ENCODE results near the gene MYMX.

MYMX gene

DNA sequence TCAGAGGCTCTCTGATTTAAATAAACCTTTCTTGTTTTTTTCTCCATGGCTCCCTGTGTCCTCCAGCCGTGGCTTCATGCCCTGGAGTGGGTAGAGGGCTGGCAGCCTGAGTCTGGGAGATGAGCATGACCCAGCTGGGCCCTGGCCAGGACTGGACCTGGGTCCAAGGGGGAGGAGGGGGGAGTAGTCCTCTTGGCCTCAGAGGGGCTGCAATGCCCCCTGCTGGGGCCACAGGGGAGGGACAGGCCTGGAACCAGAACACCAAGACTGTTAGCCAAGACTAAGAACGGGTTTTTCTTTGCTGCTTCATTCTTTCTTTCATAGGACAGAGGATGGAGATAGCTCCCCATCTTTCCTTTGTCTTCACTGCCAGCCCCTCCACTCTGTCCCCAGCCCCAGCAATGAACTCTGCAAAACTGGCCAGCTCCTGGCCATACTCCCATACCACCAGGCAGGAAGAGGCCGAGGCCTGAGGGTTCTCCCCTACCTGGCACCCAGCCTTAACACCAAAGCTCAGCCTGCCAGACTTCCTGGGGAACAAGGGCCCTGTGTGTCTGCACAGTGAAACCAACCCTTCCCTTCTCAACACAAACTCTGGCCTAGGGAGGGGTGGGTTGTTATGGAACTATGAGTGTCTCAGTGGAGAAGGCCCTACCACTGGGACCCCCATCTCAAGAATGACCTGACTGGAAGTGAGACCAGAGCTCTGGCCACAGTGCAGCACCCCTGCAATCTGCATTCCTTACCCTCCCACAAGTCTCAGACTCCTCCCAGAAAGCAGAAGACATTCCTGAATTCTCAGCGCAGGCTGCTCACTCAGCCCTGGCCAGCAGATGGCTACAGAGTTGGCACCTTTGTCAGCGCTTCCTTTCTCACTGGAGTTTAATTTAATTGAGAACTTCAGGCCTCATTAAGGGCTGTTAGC, 17.6 kb downstream of the MYMX start:
- DNase-seq: no peak

DNA sequence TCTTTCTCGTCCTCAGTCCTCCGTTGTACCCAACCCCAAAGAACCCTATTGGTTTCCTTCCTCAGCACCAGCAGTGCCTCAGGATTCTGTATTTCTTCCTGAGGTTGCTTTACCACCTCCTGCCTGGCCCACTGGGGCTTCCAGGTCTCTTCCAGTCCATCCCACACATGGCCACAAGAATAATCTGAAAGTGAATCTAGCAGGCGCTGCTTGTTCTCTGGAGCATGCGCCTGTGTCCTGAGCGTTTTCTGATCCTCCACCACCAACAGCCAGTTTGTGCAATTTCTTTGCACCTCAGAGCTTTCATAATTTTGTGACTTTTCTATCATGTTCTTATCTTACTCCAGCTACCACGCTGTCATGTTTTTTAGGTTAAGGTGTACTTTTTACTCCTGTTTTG, 18.5 kb downstream of the MYMX start:
- no peak for DNase-seq

- DNase-seq: no peak
Observed at GRCh38 chr6:44235891-44236516, 19.3 kb downstream of the MYMX start.

DNA sequence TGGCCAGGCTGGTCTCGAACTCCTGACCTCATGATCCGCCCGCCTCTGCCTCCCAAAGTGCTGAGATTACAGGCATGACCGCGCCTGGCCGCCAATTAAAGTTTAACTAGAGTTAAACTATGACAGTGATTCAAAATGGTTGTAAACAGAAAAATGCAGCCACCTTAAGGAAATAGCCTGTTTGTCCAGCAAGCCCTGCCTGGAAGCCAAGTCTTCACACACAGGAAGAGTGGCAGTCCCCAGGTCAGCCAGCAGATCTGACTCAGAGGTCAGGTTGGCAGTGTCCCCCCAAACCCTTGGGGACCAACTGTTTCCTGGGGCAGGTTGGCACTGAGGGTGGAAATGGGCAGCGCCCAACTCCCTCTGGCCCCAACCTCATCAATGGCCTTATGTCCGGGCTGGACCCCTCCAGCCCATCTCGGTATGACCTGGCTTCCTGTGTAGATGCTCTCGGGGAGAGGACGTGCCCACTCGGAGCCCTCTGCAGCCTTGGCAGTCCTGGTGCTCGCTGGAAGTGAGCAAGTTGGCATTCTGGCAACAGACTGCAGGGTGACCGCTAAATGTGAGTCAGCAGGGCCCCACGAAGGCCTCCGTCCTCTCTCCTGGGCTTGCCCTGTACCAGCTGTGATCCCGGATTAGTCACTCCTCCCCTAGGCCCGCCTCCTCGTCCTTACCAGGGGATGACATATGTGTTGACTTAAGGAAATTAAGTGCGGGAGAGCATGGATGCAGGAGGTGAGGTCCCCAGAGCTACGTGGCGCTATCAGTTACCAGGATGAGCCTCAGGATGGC, 20.5 kb downstream of the MYMX start:
- peak; percentile 83 for DNase-seq

DNA sequence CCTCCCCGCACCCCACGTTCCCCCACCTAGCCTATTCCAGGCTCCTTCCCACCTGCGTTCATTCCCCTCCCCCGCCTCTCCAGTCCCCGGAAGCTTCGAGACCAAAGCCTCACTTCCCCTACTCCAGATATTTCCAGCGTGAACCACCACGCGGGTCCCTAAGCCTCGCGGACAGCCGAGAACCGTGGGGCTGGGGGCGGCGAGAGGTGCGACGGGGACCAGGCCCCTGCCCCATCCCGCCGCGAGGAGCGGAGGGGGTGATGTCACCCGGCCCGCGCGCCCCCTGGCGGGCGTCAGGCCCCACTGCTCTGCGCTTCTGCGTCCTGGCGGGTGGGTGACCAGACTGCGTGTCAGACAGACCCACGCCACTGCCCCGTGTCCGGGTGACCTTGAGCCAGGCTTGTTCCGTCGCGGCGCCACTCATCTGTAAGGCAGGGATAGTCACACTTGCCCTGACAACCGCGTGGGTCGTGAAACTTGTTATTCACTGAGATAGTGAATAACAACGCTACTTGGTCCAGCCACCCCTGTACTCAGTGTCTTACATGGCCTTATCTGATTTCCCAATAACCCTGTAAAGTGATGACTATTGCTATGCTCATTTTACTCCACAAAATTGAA, 21.2 kb downstream of the MYMX start:
- DNase-seq: peak; percentile 80

DNA sequence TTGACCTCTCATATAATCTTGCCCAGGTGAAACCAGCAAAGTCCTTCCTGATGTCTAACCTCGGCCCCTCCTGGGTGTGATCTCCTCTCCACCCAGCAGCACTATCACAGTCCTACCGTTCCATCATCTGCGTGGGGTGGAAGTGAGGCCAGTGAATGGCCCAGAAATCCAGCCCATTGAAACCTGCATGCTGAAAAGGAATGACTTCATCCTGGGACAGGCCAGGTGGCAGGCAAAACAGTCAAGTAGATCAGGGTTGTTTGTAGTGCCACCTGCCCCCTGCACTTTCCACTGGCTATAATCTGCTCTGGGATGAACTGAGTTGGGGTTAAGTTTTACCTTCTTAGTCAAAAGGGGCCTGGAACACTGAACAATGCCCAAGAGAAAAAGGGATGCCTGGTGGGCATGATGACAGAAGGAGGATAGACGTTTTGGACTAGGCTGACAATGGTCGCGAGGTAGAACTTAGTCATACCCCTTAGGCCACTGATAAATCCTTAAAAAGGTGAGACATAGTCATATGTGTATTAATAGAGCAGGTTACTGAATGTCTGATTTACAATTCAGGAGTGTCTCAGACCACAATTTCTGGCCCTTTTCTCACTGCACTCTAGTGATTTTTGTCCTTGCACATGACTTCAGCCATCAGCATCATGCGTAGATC, 22.1 kb downstream of the MYMX start:
- no peak for DNase-seq

DNA sequence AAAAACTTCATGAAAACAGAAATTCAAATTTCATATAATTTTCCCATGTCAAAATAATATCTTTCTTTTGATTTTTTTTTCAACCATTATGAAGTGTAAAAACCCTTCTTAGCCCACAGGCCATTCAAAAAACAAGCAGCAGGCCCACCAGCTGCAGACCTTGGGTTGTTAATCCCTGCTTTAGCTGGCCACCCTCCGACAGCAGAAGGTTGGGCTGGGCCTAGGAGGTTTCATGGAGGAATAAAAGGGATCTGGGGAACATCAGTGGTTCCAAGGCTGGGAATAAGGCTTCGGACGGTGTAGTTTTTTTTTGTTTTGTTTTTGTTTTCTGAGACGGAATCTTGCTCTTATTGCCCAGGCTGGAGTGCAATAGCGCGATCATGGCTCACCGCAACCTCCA, 26.6 kb downstream of the MYMX start:
- no peak for DNase-seq

DNA sequence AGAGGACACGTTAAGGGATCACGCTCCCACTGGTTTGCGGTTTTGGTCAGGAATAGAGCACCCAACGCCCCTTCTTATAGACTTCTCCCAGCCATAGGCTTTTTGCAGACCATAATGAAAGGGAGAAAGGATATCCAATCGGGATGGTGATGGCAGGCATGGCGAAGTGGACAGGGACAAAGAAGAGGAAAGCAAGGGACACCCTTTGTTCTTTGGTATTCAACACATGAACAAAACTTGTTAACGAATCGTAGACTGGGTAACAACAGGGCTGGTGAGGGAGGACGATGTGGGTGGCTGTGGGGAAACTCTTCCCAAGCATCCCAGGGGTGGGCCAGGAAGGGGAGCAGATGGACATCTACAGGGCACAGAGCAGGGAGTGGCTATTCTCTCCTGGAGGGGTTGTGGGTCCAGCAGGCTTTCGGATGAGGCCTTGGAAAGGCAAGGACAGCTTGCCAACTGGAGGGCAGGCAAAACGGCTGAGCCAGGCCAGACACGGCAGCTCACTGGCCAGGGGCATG, 28.7 kb downstream of the MYMX start:
- no peak for DNase-seq

- peak; percentile 88 for DNase-seq
Observed at GRCh38 chr6:44245912-44246662, 29.4 kb downstream of the MYMX start.

- peak; percentile 99 for DNase-seq
Observed at GRCh38 chr6:44246663-44247337, 30.1 kb downstream of the MYMX start, which contains the start of gene HSP90AB1. Gene HSP90AB1 (plus strand): TSS chr6:44247101. CDS start chr6:44248630, 1,529 bp downstream.

DNA sequence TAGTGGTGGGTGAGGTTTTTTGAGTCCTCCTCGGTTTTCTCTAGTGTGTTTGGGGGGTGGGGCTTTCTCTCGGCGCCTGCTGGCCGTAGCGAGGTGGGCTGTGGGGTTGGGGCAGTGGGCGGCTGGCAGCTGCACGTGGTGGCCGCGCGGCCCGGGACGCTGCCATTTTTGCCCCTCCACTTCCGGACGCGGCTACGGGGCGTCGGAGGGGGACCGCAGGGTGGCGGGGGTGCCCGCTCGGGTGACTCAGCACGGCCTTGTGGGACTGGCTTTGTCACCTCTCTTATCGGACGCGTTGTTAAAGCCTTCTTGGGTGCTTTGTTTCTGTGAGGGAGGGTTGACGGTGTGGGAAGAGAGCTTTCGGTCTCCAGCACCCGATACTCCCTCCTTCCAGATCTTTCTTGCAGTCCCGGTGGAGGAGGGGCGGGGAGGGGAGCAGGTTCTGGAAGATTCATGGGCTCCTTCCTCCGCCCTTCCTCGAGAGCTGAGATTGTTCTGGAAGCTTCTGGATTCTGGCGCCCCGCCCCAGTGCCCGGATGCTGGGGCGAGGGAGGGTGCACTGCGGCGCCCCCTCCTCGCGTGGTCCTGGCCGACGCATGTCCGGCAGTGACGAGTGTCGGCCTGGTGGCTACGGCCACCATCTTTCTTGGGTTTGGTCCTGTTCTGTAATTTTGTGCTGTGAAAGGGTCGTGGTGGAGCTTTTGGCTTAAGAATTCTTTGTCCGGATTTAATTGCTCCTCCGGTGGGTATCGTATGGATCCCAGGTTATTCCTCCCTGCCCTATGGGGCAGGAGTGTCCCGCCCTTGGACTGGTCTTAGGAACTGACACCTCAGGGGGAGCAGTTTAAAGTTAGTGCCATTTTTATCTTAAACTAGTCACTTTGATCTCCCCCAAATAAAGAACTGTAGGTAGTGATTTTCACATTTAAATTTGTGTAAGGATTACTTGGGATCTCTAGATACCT, 30.9 kb downstream of the MYMX start:
- peak; percentile 89 for DNase-seq

DNA sequence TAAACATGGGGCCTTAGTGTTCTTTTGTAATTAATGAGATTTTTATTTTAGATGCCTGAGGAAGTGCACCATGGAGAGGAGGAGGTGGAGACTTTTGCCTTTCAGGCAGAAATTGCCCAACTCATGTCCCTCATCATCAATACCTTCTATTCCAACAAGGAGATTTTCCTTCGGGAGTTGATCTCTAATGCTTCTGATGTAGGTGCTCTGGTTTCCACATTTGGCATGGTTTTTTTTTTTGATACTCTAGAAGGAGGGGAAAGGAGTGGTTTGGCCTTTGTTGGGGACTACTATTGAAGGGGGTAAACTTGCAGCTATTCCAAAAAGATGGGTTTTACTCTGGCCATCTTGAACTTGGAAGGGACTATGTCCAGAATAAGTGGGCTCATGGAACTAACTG, 31.9 kb downstream of the MYMX start:
- no peak for DNase-seq

DNA sequence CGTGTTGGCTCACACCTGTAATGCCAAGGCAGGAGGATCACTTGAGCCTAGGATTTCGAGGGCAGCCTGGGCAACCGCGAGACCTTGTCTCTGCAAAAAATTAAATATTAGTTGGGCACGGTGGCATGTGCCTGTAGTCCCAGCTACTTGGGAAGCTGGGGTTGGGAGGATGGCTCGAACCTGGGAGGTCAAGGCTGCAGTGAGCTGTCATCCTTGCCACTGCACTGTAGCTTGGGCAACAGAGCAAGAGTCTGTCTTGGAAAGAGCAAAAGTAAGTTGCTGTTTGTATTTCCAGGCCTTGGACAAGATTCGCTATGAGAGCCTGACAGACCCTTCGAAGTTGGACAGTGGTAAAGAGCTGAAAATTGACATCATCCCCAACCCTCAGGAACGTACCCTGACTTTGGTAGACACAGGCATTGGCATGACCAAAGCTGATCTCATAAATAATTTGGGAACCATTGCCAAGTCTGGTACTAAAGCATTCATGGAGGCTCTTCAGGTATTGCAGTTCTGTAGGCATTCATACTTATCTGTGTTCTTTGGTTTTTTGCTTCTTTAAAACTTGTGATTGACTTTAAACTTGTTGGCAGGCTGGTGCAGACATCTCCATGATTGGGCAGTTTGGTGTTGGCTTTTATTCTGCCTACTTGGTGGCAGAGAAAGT, 32.5 kb downstream of the MYMX start:
- no peak for DNase-seq

DNA sequence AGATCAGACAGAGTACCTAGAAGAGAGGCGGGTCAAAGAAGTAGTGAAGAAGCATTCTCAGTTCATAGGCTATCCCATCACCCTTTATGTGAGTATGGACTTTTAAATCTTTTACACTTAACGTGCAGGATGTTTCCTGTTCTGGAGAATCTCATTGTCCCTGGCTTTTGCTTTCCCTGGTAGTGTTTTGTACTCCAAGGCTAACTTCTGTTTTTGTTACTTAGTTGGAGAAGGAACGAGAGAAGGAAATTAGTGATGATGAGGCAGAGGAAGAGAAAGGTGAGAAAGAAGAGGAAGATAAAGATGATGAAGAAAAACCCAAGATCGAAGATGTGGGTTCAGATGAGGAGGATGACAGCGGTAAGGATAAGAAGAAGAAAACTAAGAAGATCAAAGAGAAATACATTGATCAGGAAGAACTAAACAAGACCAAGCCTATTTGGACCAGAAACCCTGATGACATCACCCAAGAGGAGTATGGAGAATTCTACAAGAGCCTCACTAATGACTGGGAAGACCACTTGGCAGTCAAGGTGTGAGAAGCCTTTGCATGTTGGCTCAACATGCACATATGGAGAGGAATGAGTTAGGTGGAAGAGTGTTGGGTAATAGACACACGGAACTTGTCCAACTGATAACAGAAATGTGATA, 33.5 kb downstream of the MYMX start:
- DNase-seq: no peak

DNA sequence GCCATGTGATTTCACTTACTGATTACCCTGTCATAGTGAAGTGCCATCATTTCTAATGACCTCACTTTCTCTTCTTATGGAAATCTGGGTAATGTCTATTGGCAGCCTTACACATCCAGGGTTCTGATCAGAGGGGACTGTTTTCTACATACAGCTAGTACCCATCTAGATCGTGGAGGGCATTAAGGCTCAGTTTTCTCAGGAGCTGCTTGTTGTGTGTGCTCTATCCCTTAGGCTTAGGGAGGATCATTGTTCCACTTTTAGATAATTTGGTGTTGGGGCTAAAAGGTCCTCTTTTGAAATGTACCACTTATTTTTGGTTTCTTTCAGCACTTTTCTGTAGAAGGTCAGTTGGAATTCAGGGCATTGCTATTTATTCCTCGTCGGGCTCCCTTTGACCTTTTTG, 34.0 kb downstream of the MYMX start:
- DNase-seq: no peak

DNA sequence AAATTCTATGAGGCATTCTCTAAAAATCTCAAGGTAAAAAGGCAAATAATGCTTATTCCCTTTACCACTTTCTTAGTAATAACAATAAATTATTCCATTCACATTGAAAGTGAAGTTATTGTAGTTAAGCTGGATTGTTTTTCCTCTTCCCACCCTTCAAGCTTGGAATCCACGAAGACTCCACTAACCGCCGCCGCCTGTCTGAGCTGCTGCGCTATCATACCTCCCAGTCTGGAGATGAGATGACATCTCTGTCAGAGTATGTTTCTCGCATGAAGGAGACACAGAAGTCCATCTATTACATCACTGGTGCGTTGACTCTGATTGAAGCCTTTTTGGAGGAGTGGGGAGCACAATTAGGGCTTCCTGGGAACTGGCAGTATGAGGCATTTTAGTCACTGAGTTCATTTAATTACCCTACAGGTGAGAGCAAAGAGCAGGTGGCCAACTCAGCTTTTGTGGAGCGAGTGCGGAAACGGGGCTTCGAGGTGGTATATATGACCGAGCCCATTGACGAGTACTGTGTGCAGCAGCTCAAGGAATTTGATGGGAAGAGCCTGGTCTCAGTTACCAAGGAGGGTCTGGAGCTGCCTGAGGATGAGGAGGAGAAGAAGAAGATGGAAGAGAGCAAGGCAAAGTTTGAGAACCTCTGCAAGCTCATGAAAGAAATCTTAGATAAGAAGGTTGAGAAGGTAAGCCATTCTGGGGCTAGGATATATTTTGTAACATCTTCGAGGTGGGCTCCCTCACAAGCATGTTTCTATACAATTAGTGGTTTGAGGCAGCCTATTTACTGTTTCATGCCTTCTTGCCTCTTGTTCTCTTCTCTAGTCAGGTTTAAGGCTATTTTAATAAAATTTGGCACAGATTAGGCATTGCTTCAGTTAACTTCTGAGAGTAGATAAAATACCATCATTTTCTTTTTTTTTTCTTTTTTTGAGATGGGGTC, 35.1 kb downstream of the MYMX start:
- DNase-seq: no peak
